DOHH2 (cell line): ENCODE data around the gene VPREB3.

ENCODE experiments used
- EZH2phosphoT487 ChIP-seq: fragments of 200-600 bp; sonication (generic); IDR thresholded peaks from 2 replicates; pipeline ENCODE4 v1.6.1; 2017; ENCODE audit warnings: borderline replicate concordance, mild to moderate bottlenecking, antibody characterized with exemption, low read length, moderate library complexity, mixed read lengths
- TF ChIP-seq, protein P1 (sequence below): fragments of 200-600 bp; sonication (generic); IDR thresholded peaks from one replicate; pipeline ENCODE4 v1.5.1; 2014; ENCODE audit warnings: antibody characterized with exemption, mild to moderate bottlenecking, low read depth, low read length; ENCODE audit not compliant: poor library complexity, severe bottlenecking

- TF ChIP-seq, protein P1, sequence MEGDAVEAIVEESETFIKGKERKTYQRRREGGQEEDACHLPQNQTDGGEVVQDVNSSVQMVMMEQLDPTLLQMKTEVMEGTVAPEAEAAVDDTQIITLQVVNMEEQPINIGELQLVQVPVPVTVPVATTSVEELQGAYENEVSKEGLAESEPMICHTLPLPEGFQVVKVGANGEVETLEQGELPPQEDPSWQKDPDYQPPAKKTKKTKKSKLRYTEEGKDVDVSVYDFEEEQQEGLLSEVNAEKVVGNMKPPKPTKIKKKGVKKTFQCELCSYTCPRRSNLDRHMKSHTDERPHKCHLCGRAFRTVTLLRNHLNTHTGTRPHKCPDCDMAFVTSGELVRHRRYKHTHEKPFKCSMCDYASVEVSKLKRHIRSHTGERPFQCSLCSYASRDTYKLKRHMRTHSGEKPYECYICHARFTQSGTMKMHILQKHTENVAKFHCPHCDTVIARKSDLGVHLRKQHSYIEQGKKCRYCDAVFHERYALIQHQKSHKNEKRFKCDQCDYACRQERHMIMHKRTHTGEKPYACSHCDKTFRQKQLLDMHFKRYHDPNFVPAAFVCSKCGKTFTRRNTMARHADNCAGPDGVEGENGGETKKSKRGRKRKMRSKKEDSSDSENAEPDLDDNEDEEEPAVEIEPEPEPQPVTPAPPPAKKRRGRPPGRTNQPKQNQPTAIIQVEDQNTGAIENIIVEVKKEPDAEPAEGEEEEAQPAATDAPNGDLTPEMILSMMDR = no peak
- no peak for TF ChIP-seq EZH2phosphoT487
Measured at GRCh38 chr22:23796461-23796860, 42.2 kb upstream of the VPREB3 start.
